ENCODE data around the gene ATP7B. TPM values are rescaled to one million over a fixed set of nuclear protein-coding genes. Genes with fewer than 3 reads are reported as not detected.
A peak's percentile ranks its signal among the peaks of the same experiment; 100 is the strongest.
"Not testable (repeated sequence)": the region's sequence is repeated elsewhere in the genome, so short reads cannot be mapped to it uniquely, and the experiment has no call there.

The ATP7B gene
- polyA plus RNA-seq, 3 donors, result 0.39 to 0.44 TPM; not detected in 1

DNA sequence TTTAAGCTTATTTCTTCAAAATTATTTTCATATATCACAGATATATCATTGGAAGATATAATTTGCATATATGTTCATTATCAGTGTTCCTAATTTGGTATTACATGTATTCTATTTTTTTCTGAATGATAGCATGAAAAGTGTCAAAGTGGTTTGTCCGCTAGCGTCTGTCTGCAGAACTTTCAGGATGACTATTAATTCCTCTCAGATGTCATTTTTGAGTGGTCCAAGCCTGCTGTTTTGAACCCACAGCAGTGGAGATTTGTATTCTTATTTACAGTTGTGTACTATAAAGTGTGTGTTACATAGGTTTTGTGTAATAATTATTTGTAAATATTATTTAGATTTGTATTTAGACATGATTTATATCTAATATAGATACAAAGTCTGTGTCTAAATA, 21.8 kb upstream of the ATP7B start:
- Mint-ChIP-seq H3K27ac (no peak overlapping the region), H3K27me3 (ENCODE audit: low read depth in 3 of 3) (peaks cover 0 to under 1% (median 0%) of the 10 kb centered on the region in 3 donors), H3K4me3 (no peak overlapping the region), H3K36me3 (peaks cover 15 to 18% of the 10 kb centered on the region in 2 donors), H3K4me1 (no peaks in the 10 kb centered on the region), H3K9me3 (peaks cover 5 to 14% (median 10%) of the 10 kb centered on the region in 7 donors)
- no CpG with 5 or more reads among the region's 2 CpGs for WGBS (ENCODE audit: insufficient coverage)
- H3K9me3 ChIP-seq (replicated peaks in 1 of 2; ENCODE audit: control insufficient read depth in 1 of 2, insufficient read depth in 1 of 2, low read length in 2 of 2), result peaks cover 0 to 5% of the 10 kb centered on the region in 2 donors
- H4K20me1 ChIP-seq (ENCODE audit: insufficient read depth, low read length), result no peaks in the 10 kb centered on the region
- H3K27ac ChIP-seq (ENCODE audit: low read depth in 1 of 2, low read length in 2 of 2), result no peak overlapping the region
- no peaks in the 10 kb centered on the region for H3K79me2 ChIP-seq (ENCODE audit: insufficient read depth, low read length)
- H3K27me3 ChIP-seq (ENCODE audit: control insufficient read depth in 2 of 2, insufficient read depth in 2 of 2, low read length in 2 of 2), result no peaks in the 10 kb centered on the region
- DNase-seq, result no peak
- peaks cover 5 to 16% of the 10 kb centered on the region in 2 donors for H3K36me3 ChIP-seq (replicated peaks in 1 of 2; ENCODE audit: control insufficient read depth in 1 of 2, insufficient read depth in 2 of 2, low read length in 2 of 2)
- no peak overlapping the region for H3K4me2 ChIP-seq (replicated peaks; ENCODE audit: extremely low read depth, low read length, poor library complexity, severe bottlenecking)
- no peak overlapping the region for H3K9ac ChIP-seq (ENCODE audit: insufficient read depth, low read length, poor library complexity, severe bottlenecking)
- H2AFZ ChIP-seq (ENCODE audit: insufficient read depth, low read depth, low read length, poor library complexity, severe bottlenecking), result no peak overlapping the region
- no peaks in the 10 kb centered on the region for H3K4me1 ChIP-seq (ENCODE audit: control insufficient read depth in 1 of 2, insufficient read depth in 2 of 2, low read length in 2 of 2)
- TF ChIP-seq, protein P1, sequence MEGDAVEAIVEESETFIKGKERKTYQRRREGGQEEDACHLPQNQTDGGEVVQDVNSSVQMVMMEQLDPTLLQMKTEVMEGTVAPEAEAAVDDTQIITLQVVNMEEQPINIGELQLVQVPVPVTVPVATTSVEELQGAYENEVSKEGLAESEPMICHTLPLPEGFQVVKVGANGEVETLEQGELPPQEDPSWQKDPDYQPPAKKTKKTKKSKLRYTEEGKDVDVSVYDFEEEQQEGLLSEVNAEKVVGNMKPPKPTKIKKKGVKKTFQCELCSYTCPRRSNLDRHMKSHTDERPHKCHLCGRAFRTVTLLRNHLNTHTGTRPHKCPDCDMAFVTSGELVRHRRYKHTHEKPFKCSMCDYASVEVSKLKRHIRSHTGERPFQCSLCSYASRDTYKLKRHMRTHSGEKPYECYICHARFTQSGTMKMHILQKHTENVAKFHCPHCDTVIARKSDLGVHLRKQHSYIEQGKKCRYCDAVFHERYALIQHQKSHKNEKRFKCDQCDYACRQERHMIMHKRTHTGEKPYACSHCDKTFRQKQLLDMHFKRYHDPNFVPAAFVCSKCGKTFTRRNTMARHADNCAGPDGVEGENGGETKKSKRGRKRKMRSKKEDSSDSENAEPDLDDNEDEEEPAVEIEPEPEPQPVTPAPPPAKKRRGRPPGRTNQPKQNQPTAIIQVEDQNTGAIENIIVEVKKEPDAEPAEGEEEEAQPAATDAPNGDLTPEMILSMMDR (IDR thresholded peaks at IDR 0.05), result no peak
- intact Hi-C loops (cut with micrococcal nuclease), result no loop called here
- no peak overlapping the region for H3K4me3 ChIP-seq (replicated peaks in 1 of 3; ENCODE audit: low read depth in 2 of 3, low read length in 3 of 3)

DNA sequence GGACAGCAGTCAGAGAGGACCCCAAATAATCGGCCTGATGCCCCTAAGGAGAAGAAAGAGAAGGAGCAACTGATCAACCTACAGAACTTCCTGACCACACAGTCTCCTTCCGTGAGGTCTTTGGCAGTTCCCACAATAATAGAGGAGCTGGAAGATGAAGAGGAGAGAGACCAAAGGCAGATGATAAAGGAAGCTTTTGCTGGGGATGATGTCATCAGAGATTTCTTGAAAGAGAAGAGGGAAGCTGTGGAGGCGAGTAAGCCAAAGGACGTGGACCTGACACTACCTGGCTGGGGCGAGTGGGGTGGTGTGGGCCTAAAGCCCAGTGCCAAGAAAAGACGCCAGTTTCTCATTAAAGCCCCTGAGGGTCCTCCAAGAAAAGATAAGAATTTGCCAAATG, 19.2 kb upstream of the ATP7B start:
- WGBS (ENCODE audit: insufficient coverage), result 83% methylated on average over 1 of the region's 6 CpGs
- H3K27me3 ChIP-seq (ENCODE audit: control insufficient read depth in 2 of 2, insufficient read depth in 2 of 2, low read length in 2 of 2); H3K4me1 ChIP-seq (ENCODE audit: control insufficient read depth in 1 of 2, insufficient read depth in 2 of 2, low read length in 2 of 2); H3K4me2 ChIP-seq (replicated peaks; ENCODE audit: extremely low read depth, low read length, poor library complexity, severe bottlenecking); H3K4me3 Mint-ChIP-seq; H2AFZ ChIP-seq (ENCODE audit: insufficient read depth, low read depth, low read length, poor library complexity, severe bottlenecking); H4K20me1 ChIP-seq (ENCODE audit: insufficient read depth, low read length); H3K9ac ChIP-seq (ENCODE audit: insufficient read depth, low read length, poor library complexity, severe bottlenecking); H3K27me3 Mint-ChIP-seq (ENCODE audit: low read depth in 3 of 3); intact Hi-C loops (cut with micrococcal nuclease); H3K79me2 ChIP-seq (ENCODE audit: insufficient read depth, low read length); H3K4me3 ChIP-seq (replicated peaks in 1 of 3; ENCODE audit: low read depth in 2 of 3, low read length in 3 of 3); H3K4me1 Mint-ChIP-seq; H3K27ac ChIP-seq (ENCODE audit: low read depth in 1 of 2, low read length in 2 of 2); DNase-seq; H3K9me3 ChIP-seq (replicated peaks in 1 of 2; ENCODE audit: control insufficient read depth in 1 of 2, insufficient read depth in 1 of 2, low read length in 2 of 2): not testable (repeated sequence)
- peaks cover 11 to 36% of the 10 kb centered on the region in 2 donors for H3K36me3 ChIP-seq (replicated peaks in 1 of 2; ENCODE audit: control insufficient read depth in 1 of 2, insufficient read depth in 2 of 2, low read length in 2 of 2)
- Mint-ChIP-seq H3K27ac (peak overlapping the region in 1 of 7 donors; percentile 49), H3K36me3 (peaks cover 32 to 39% of the 10 kb centered on the region in 2 donors), H3K9me3 (peaks cover 7 to 21% (median 12%) of the 10 kb centered on the region in 7 donors)
